SH-SY5Y (cell line): ENCODE measurements around the gene PSKH1.

Experiments used
- GATA2 ChIP-seq: IDR thresholded peaks from 2 replicates; pipeline ENCODE4 v1.6.1; 2011; ENCODE audit warnings: mild to moderate bottlenecking, low read depth, low read length
- GATA3 ChIP-seq: IDR thresholded peaks from 2 replicates; pipeline ENCODE4 v1.6.1; 2011; ENCODE audit warnings: low read depth, mild to moderate bottlenecking, low read length, moderate library complexity

The PSKH1 gene

DNA sequence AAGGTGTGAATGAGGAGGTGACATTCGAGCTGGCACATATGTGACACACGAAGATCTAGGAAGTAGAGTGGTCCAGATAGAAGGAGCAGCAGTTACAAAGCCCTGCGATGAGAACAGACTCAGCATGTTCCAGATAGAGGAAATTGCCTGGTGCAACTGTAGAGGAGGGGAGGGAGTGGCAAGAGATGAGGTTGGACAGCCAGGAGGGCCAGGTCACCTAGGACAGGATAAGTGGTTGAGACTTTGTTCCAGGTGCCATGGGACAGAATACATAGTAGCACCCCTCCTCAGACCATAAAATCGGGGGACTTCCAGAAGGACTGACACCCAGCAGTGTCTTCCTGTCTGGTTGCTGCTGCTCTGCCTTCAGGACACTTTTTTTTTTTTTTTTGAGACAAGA, 34.6 kb upstream of the PSKH1 start:
- TF ChIP-seq GATA2 = no peak
- TF ChIP-seq GATA3 = no peak

DNA sequence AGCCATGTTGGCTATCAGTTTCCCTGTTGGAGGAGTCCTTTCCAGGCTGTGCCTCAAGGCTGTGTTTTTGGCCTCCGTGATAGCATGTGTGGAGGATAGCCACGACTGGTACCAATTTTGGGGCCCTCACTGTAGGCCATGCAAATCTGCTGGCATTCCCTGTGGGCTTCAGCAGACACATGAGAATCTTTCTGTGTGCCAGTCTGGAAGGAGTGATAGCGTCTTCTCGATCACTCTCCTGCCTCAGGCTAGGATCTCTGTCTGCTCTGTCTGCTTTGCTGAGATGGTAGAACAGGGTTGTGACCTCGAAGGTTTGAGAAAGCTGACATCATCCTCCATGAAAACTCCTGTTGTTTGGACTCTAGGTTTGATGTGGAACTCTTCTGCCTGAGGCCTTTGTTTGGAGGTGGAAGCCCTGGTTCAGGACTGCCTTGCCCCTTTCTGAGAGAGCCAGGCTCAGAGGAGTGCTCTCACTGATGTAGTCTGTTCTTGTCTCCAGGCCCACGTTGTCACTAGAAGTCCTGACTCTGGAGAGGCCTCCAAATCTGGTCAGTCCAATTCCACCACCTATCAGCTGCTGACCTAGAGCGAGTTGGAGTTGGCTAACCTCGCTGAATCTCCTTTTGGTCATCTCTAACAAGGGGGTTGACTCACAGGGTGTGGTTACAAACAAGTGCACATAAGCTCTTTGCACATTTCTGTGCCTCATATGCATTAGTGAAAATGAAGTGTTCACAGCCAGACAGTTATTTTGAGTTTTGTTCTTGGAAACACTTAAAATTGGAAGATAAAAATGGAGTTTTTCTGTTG, 32.3 kb upstream of the PSKH1 start:
- TF ChIP-seq GATA3 (no peak), GATA2 (no peak)

- TF ChIP-seq GATA2 = no peak
- no peak for TF ChIP-seq GATA3
Observed at GRCh38 chr16:67861877-67862276, 31.2 kb upstream of the PSKH1 start.

GRCh38 chr16:67862623-67863583, 30.2 kb upstream of the PSKH1 start:
- no peak for TF ChIP-seq GATA2
- no peak for TF ChIP-seq GATA3

DNA sequence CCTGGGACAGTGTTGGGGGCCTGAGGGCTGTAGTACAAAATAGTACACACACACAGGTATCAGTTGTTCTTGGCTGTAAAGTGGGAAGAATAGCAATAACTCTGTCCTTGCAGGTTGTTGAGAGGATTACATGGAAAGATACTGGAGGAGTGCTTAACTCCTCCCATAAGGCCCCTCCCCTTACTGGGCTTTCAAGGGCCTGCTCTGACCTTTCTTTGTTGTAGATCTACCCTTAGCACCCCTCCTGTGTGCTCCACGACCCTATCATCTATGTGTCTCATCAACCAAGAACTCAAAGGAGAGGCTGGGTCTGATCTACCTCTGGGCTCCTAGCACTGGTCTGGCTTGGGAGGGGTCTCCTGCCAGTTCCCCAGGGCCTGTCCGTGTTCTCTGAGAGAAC, 28.5 kb upstream of the PSKH1 start:
- TF ChIP-seq GATA2 (no peak), GATA3 (no peak)

DNA sequence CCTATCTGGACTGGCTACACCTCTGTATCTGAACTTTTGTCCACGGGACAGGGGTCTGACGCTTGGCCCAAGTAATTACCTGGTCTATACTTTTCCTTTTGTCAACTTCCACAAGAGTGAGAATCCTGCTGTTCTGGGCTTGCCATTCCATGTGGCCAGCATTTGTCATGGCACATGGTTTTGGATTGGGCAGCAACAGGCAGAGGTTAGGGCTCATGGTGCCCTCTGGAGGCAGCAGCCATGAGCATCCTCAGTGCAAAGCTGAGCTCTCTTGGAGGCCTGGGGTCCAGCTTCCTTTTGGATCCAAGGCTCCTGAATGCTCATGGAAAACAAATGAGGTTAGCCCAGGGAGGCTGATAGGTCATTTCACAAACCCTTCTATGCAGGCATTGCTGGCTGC, 27.7 kb upstream of the PSKH1 start:
- TF ChIP-seq GATA3 (no peak), GATA2 (no peak)

GRCh38 chr16:67868290-67868689, 24.8 kb upstream of the PSKH1 start:
- TF ChIP-seq GATA3 (no peak), GATA2 (no peak)

- TF ChIP-seq GATA3 (no peak), GATA2 (no peak)
Observed at GRCh38 chr16:67869653-67870052, 23.4 kb upstream of the PSKH1 start.

GRCh38 chr16:67871256-67871655, 21.8 kb upstream of the PSKH1 start:
- no peak for TF ChIP-seq GATA2
- TF ChIP-seq GATA3 = no peak

- no peak for TF ChIP-seq GATA2
- TF ChIP-seq GATA3 = no peak
Observed at GRCh38 chr16:67872131-67872630, 20.9 kb upstream of the PSKH1 start.

- no peak for TF ChIP-seq GATA2
- TF ChIP-seq GATA3 = no peak
Observed at GRCh38 chr16:67872631-67873434, 20.2 kb upstream of the PSKH1 start, which contains the start of gene EDC4. Gene EDC4, plus strand, starts transcription at chr16:67873052. Its CDS starts 210 bp downstream, at chr16:67873262.

DNA sequence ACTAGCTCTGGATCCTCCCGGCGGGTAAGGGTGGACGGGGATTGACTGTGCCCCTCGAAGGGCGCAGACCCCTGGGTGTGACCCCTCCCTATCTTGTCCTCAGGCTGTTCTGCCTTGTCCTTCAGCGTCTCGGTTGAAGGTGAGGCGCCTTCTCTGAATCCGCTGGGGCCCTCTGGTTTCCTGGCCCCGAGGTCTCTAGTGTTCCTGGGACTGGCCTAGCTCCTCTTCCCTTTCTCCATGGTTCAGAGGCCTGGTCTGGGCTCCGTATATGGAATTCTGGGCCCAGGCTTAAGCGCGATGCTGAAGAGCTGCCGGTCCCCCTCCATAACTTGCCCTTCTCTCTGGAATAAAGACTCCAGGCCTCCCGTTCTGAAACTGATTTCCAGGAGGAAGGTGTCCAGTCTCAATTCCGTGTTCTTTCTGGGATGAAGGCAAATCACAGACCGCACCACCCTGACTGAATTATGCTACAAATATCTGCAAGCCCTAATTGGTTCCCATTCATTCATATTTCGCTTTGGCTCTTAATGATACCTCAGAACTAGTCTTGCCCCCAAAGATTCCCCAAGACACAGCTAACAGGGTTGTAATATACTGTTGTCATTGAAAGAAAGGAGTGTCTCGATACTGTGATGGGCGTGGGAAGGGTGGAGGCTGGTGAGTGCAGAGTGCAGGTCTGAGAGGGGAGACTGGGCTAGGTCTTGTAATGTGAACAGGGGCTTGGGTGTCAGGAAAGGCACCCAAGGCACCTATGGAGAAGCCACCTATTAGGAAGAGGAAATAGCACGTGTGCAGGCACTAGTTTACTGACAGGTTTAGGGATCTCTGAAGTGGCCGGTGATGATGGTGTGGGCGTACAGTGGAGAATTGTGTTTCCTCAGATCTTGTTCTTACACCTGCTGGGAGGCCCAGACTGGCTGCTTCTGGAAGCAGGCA, 19.4 kb upstream of the PSKH1 start:
- TF ChIP-seq GATA2 (no peak), GATA3 (no peak)
